HG02763 (cell line): ENCODE data around the gene NPTX1.
"Not testable (repeated sequence)": the region's sequence is repeated elsewhere in the genome, so short reads cannot be mapped to it uniquely, and the experiment has no call there.

Source experiments
- ATAC-seq: cut with Tn5 transposase; IDR thresholded peaks from one replicate; pipeline ENCODE4 v1.9.1; 2021; ENCODE audit warnings: mild to moderate bottlenecking, moderate library complexity; ENCODE audit not compliant: unreplicated experiment

NPTX1 gene, protein sequence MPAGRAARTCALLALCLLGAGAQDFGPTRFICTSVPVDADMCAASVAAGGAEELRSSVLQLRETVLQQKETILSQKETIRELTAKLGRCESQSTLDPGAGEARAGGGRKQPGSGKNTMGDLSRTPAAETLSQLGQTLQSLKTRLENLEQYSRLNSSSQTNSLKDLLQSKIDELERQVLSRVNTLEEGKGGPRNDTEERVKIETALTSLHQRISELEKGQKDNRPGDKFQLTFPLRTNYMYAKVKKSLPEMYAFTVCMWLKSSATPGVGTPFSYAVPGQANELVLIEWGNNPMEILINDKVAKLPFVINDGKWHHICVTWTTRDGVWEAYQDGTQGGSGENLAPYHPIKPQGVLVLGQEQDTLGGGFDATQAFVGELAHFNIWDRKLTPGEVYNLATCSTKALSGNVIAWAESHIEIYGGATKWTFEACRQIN

GRCh38 chr17:80475910-80476876 lies at the start of gene NPTX1:
TSS of gene NPTX1 (minus strand) at chr17:80476607. CDS start at chr17:80476446, 161 bp downstream.
- ATAC-seq: no peak

- ATAC-seq: no peak
These were observed 47.7 kb upstream of the NPTX1 start for GRCh38 chr17:80523956-80524712.

GRCh38 chr17:80523054-80523744 lies 46.8 kb upstream of the NPTX1 start:
- no peak for ATAC-seq

GRCh38 chr17:80520810-80521455 lies 44.5 kb upstream of the NPTX1 start:
- no peak for ATAC-seq

DNA sequence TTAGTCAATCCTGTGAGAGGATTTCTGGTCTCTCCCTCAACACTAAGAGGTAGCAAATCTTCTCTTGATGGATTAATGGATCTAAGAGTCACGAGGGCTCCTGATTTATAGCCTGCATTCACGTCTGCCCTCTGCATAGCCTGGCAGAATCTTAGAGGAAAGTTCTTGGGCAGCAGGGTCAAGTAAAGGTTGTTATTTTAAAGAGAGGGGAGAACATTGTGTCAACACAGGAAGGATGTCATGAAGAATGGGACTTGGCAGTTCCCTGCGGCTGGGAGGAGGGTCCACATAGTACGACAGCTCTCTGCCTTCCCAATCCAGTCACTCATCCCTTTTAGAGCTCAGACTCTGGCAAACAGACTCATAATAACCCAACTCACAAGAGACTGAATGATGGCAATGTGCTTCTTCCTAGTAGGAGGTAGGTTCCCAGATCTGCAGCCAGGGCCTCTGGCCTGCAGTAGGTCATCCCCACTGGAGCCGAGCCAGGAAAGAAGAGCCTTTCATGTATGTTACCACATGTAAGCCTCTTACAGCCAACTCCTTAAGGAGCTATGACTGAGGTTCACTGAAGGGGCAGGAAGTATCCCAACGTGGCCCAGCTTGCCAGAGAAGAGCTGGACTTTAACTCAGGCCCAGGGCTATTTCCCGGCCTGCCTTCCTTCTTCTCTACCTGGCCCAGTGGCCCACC lies 42.8 kb upstream of the NPTX1 start:
- ATAC-seq: no peak

- ATAC-seq: no peak
These were observed 42.0 kb upstream of the NPTX1 start for GRCh38 chr17:80518392-80518791.

DNA sequence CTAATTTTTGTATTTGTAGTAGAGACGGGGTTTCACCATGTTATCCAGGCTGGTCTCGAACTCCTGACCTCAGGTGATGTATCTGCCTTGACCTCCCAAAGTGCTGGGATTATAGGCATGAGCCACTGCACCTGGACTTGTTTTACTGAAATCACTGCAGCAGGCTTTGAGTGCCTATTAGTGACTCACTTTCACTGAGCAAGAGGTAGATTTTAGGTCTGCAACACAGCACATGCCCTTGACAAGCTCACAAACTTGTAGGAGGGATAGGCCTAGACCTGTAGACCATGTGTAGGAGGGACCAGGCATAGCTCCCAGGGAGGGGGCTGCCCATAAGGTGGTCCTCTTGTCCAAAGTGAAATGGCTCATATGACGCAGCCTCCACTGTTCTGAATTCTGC lies 41.2 kb upstream of the NPTX1 start:
- ATAC-seq: no peak

DNA sequence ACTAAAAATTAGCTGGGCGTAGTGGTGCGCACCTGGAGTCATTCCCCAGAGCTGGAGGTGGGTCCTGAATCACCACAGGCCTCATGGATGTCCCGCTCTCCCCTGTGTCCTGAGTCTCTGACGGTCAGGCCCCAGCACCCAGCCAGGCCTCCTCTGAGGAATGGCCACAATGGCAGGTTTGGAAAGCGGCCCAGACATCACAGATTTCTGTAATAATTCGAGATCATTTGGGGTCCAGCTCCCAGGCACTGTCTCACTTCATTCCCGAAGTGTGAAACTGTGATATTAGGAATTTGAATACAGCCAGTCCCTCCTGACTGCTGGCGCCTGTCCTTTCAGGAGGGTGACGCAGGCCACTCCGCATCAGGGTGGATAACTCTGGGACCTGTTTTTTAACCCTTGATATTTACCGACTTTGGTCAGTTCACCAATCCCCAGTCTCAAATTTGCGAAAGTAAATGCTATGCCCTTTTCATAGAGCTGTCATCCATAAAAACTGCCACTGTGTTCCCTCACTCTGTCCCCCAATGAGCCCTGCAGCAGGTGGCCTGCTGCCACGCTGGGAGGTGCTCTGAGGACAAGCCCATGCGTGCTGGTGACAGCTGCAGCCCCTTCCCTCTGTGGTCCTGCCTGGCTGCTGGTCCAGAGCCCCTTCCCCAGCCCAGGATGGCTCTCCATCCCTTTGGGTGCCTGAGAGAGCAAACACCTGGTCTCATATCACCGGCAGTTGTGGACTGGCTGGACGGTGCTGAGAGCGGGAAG lies 39.9 kb upstream of the NPTX1 start:
- ATAC-seq: no peak

DNA sequence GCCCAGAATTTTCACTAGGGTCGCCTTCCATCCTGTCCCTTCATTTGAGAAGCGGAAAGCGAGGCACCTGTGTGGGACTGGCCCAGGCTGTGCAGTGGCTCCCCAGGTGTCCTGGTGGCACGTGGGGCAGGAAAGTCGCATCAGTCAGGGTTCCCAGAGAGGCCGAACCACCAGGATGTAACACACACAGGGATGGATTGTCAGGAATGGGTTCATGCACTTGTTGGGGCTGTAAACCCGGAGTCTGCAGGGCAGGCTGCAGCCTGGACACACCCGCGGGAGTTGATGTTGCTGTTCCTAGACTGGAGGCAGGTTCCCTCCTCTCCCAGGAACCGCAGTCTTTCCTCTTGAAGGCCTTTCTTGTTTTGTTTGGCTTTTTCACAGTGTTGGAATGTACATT lies 37.5 kb upstream of the NPTX1 start:
- ATAC-seq: no peak

GRCh38 chr17:80513201-80513600 lies 36.8 kb upstream of the NPTX1 start:
- no peak for ATAC-seq

- no peak for ATAC-seq
These were observed 35.8 kb upstream of the NPTX1 start for GRCh38 chr17:80512233-80512632.

DNA sequence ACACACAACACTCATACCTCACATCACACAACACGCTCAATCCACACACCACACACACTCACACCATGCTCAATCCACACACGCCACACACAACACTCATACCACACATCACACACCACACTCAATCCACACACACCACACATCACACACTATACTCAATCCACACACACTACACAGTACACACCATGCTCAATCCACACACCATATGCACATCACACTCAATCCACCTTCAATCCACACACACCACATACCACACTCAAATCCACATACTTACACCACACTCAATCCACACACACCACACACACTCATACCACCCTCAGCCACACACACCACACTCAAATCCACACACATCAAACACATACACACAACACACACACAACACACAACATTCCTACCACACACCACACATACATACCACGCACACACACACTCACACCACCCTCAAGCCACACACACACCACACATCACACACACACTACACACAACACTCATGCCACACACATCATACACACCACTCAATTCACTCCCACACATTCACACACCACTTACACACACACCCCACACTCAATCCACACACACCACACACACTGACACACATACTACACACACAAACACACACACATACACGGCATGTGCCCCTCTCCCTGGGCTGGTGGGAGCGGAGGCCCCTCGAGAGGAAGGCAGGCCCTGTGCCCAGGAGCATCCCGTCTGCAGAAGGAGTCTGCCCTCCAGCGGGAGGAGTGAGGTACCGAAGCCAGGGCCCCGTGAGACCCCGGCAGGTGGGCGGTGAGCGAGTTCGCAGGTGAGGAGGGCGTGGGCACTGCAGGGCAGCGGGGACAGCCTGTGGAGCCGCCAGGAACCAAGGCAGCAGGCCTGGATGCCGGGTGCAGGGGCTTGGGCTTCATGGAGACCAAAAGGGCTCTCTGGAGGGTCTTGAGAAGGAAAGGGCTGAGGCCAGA lies 35.1 kb upstream of the NPTX1 start:
- ATAC-seq: no peak

DNA sequence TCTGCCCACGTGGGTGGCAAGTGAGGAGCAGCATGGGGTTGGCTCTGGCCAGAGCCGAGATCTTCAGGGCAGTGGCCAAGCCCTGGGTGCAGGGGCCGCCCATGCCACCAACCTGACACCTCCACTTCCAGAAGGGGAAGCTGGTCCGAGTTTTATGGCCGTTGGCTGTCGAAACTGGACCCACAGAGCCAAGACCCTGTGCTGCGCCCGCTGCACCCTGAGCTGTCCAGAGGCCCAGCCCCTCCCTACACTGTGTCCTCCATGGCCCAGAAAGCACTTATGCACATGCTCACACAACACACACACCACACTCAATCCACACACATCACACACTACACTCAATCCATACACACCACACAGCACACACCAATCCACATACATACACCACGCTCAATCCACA lies 34.4 kb upstream of the NPTX1 start:
- ATAC-seq: no peak

DNA sequence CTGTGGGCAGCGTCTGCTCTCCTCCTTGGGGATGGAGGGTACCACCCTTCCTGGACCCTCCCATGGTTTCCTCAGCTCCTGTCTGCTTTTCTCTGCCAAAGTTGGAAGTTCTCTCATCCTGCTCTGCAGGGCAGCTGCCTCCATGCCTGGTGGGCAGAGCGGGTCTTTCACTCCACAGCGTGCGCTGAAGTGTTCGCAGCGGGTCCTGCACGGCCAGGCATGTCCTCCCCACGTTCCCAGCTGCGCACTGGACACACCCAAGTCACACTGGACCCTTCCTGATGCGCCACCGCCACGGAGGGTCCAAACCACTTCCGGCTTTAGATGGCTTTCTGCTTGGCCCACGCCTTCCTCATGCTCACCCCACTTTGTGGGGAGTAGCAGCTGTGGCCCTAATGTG lies 33.7 kb upstream of the NPTX1 start:
- no peak for ATAC-seq

DNA sequence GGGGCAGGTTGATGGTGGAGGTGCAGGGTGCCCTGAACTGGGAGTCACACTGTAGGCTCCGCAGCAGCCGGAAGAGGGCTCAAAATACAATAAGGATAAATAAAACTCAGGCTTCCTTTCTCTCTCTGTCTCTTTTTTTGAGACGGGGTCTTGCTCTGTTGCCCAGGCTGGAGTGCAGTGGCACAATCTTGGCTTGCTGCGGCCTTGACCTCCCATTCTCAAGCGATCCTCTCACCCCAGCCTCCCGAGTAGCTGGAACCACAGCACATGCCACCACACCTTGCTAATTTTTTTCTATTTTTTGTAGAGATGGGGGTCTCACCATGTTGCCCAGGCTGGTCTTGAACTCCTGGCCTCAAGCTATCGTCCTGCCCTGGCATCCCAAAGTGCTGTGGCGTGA lies 32.9 kb upstream of the NPTX1 start:
- ATAC-seq: no peak

- ATAC-seq: no peak
These were observed 31.6 kb upstream of the NPTX1 start for GRCh38 chr17:80507965-80508364.

GRCh38 chr17:80507177-80507576 lies 30.8 kb upstream of the NPTX1 start:
- not testable (repeated sequence) for ATAC-seq
